Naive thymus-derived CD4-positive, alpha-beta T cell (primary cell): ENCODE measurements around the gene DCTD. TPM values are rescaled to one million over a fixed set of nuclear protein-coding genes. Genes with fewer than 3 reads are reported as not detected.
A peak's percentile ranks its signal among the peaks of the same experiment; 100 is the strongest.

Experiments used
- ATAC-seq: fragments of 150-1000 bp; cut with Tn5 transposase; 2 replicates; pipeline ENCODE4 v1.10.0; 2021; ENCODE audit warnings: mild to moderate bottlenecking, moderate library complexity
- CTCF ChIA-PET: fragments of 350-600 bp; sonication (Branson Sonifier 250); formaldehyde crosslinking; loops from one replicate; lab custom pipeline; 2021; ENCODE audit warnings: antibody characterized with exemption; lab: Charles Lee
- POLR2A ChIA-PET: fragments of 350-600 bp; sonication (Branson Sonifier 250); formaldehyde crosslinking; loops from one replicate; lab custom pipeline; 2021; ENCODE audit warnings: antibody characterized with exemption, inconsistent platforms; lab: Charles Lee
- DNase-seq, 9 donors: peaks; one replicate each; pipeline versions ENCODE4 v3.0.0 to v3.0.0-alpha.2; 2020 to 2022; ENCODE audit warnings: mixed read lengths in 1 of 9
- H3K27ac ChIP-seq: one replicate; pipeline ENCODE4 v1.7.0; 2013; ENCODE audit warnings: mild to moderate bottlenecking, low read depth, low read length, moderate library complexity
- H3K27me3 ChIP-seq, 2 donors: one replicate each; pipeline ENCODE4 v1.7.0; 2013; ENCODE audit warnings: low read length in 2 of 2, mild to moderate bottlenecking in 2 of 2, moderate library complexity in 2 of 2; ENCODE audit not compliant: control insufficient read depth in 2 of 2, insufficient read depth in 2 of 2
- H3K36me3 ChIP-seq, 3 experiments: 1 replicate in 2 of 3; 2 replicates in 1 of 3; pipeline ENCODE4 v1.7.0; 2013; ENCODE audit warnings: low read length in 3 of 3, mild to moderate bottlenecking in 3 of 3, moderate library complexity in 1 of 3; ENCODE audit not compliant: insufficient read depth in 3 of 3, control insufficient read depth in 2 of 3
- H3K4me1 ChIP-seq, 2 donors: one replicate each; pipeline ENCODE4 v1.7.0; 2013; ENCODE audit warnings: low read length in 2 of 2, mild to moderate bottlenecking in 2 of 2, moderate library complexity in 1 of 2; ENCODE audit not compliant: control insufficient read depth in 2 of 2, insufficient read depth in 2 of 2
- H3K4me3 ChIP-seq: 2 replicates; pipeline ENCODE4 v1.7.0; 2013; ENCODE audit warnings: mild to moderate bottlenecking, low read length
- H3K9me3 ChIP-seq, 3 experiments: 1 replicate in 2 of 3; 2 replicates in 1 of 3; pipeline ENCODE4 v1.7.0; 2013; ENCODE audit warnings: low read length in 3 of 3; ENCODE audit not compliant: control insufficient read depth in 2 of 3
- H3K27ac Mint-ChIP-seq, 9 donors: one replicate each; pipeline ENCODE4 v1.8.0; 2020 to 2022; ENCODE audit warnings: mixed read lengths in 9 of 9, mild to moderate bottlenecking in 8 of 9, moderate library complexity in 5 of 9, inconsistent platforms in 2 of 9
- H3K27me3 Mint-ChIP-seq, 5 donors: one replicate each; pipeline ENCODE4 v1.8.0; 2021 to 2022; ENCODE audit warnings: mixed read lengths in 5 of 5, mild to moderate bottlenecking in 1 of 5
- H3K36me3 Mint-ChIP-seq, 5 donors: one replicate each; pipeline ENCODE4 v1.8.0; 2020 to 2022; ENCODE audit warnings: mixed read lengths in 5 of 5, mild to moderate bottlenecking in 3 of 5, inconsistent platforms in 1 of 5
- H3K4me1 Mint-ChIP-seq, 7 donors: one replicate each; pipeline ENCODE4 v1.8.0; 2020 to 2022; ENCODE audit warnings: mixed read lengths in 7 of 7, mild to moderate bottlenecking in 3 of 7, inconsistent platforms in 1 of 7
- H3K4me3 Mint-ChIP-seq, 10 donors: one replicate each; pipeline ENCODE4 v1.8.0; 2020 to 2022; ENCODE audit warnings: mild to moderate bottlenecking in 10 of 10, mixed read lengths in 10 of 10, moderate library complexity in 6 of 10, inconsistent platforms in 2 of 10
- H3K9me3 Mint-ChIP-seq, 11 donors: one replicate each; pipeline ENCODE4 v1.8.0; 2020 to 2022; ENCODE audit warnings: mixed read lengths in 11 of 11, mild to moderate bottlenecking in 4 of 11, inconsistent platforms in 1 of 11, moderate library complexity in 1 of 11
- intact Hi-C, 2 donors: fragments of 100-400 bp; cut with micrococcal nuclease; formaldehyde crosslinking; loops; one replicate each; pipeline ENCODE4 v1.15.1; 2023
- polyA plus RNA-seq, 2 donors: library from polyadenylated mRNA; unstranded; fragments of 300-500 nt; fragmentation: Illumina TruSeq; gene quantifications; one replicate each; pipeline ENCODE4 v1.2.3, GENCODE V29; 2021
- total RNA-seq, 6 experiments: library from RNA in 5 of 6; stranded (reverse) in 5 of 6; gene quantifications; 1 replicate in 5 of 6; 2 replicates in 1 of 6; pipeline ENCODE4 v1.2.3 and lab custom pipeline; 2021 to 2026

Gene DCTD
- total and polyA plus RNA-seq, 7 experiments from 2014 or later: 61.4 to 84.7 (median 70.6) TPM

DNA sequence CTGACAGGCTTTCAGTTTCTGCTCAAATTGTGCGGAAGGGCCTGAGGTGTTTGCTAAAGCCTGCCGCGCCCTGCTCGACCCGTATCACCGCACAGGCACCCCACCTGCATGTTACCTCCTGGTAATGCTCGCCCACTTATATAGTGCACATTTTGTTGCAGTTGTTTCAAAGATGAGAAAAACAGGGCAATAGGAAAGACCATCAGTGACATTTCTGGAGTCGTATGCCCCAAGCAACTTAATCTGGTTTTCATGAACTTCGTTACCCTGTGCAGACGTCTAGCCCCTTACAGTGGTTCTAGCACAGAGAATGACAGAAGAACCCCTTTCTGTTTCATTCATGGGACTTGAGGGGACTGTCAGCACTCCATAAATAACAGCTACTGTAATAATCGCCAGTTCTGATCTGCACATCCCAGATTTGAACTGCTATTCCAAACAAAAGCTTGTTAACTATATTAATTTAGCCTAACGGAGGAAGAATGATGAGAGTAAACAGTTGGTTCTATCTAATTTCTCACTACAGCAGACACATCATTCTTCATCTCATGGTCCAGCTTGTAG, 940 bp upstream of the DCTD start:
- intact Hi-C loops: loop anchor here (1.0 to 5.0 kb wide), 9 partner anchors 109 to 1619 kb away; partner anchors contain the start of genes CDKN2AIP (in 1 of the 2), RWDD4 (in 1 of the 2) and TRAPPC11 (in 1 of the 2)
- peaks cover 15 to 51% (median 43%) of the 10 kb centered on the region in 7 donors for H3K4me1 Mint-ChIP-seq

DNA sequence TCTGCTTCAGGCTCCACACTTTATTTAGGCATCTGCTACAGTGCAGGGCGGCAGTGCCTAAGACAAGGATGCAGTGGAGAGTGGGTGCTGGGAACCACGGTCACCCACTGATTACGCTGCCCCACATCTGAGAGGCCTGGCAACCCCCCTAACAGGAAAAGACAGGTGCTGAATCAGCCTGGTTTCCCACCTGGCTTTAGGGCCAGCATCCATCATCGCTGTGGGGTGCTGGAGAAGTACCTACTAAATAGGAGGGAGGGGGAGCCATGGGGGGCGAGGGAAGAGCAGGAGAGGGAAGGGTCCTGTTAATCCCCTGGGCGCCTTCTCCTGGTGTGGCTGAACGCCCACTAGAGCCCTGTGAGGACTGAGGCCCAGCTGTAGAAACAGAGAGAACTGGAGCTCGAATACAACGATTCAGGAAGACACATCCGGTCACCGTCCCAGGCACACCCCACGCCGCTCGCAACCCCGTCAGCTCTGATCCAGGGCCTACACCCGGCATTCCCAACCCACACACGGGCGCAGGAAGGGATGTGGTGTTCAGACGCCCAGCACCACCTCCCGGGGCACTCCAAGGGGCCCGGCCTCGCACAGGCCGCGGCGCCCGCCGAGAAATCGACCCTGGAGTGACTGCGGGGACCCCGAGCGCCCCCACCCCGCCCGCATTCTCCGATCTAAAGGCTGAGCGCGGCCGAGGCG, 554 bp downstream of the DCTD start:
- ATAC-seq: peak; percentile 8
- CTCF ChIA-PET: interaction anchor here (0.6 to 3.1 kb wide), 2 partner anchors 9 to 680 kb away, joined by 3 to 12 read pairs; no protein-coding TSS in a partner anchor
- H3K9me3 ChIP-seq: no peaks in the 10 kb centered on the region
- peak overlapping the region; percentile 60 to 92 (median 88) for H3K4me3 Mint-ChIP-seq
- DNase-seq: peak in 1 of 9 donors; percentile 13
- H3K36me3 ChIP-seq: peaks cover 0 to 28% (median 0%) of the 10 kb centered on the region in 3 experiments
- H3K27me3 Mint-ChIP-seq: no peaks in the 10 kb centered on the region
- peaks cover 19 to 65% (median 56%) of the 10 kb centered on the region in 7 donors for H3K4me1 Mint-ChIP-seq
- H3K27ac ChIP-seq: peak overlapping the region; percentile 76
- POLR2A ChIA-PET: interaction anchor here (0.7 to 1.1 kb wide), 4 partner anchors 9 to 588 kb away, joined by 3 read pairs; no protein-coding TSS in a partner anchor
- intact Hi-C loops: loop anchor here (1.0 to 5.0 kb wide), 13 partner anchors 9 to 1621 kb away; partner anchors contain the start of genes RWDD4 (in 2 of the 2), TRAPPC11 (in 2 of the 2), CDKN2AIP (in 1 of the 2) and WWC2 (in 1 of the 2)
- peaks cover 20 to 26% of the 10 kb centered on the region in 2 donors for H3K4me1 ChIP-seq
- no peaks in the 10 kb centered on the region for H3K9me3 Mint-ChIP-seq
- peaks cover 12 to 23% (median 17%) of the 10 kb centered on the region in 5 donors for H3K36me3 Mint-ChIP-seq
- H3K27ac Mint-ChIP-seq: peak overlapping the region; percentile 84 to 95 (median 91)
- H3K27me3 ChIP-seq: no peaks in the 10 kb centered on the region
- H3K4me3 ChIP-seq: peak overlapping the region; percentile 63

More for the DNA sequence above, 940 bp upstream of the DCTD start:
- peaks cover 0 to 12% (median 0%) of the 10 kb centered on the region in 5 donors for H3K27me3 Mint-ChIP-seq
- DNase-seq: no peak
- Histone ChIP-seq H3K36me3 (peaks cover 0 to 17% (median 0%) of the 10 kb centered on the region in 3 experiments), H3K4me3 (peak overlapping the region; percentile 77), H3K9me3 (no peaks in the 10 kb centered on the region), H3K27me3 (no peaks in the 10 kb centered on the region), H3K27ac (peak overlapping the region; percentile 89), H3K4me1 (peaks cover 20 to 26% of the 10 kb centered on the region in 2 donors)
- ChIA-PET POLR2A (interaction anchor here (0.6 to 1.5 kb wide), 8 partner anchors 9 to 1281 kb away, joined by 3 to 12 read pairs (median 4); partner anchors contain the start of genes CDKN2AIP, ING2 and WWC2), CTCF (interaction anchor here (0.6 to 1.5 kb wide), 8 partner anchors 9 to 344 kb away, joined by 3 to 5 read pairs (median 4); no protein-coding TSS in a partner anchor)
- ATAC-seq: peak; percentile 0
- H3K36me3 Mint-ChIP-seq: peaks cover 2 to 10% (median 10%) of the 10 kb centered on the region in 5 donors
- H3K4me3 Mint-ChIP-seq: peak overlapping the region; percentile 72 to 95 (median 87)
- H3K9me3 Mint-ChIP-seq: no peaks in the 10 kb centered on the region
- H3K27ac Mint-ChIP-seq: peak overlapping the region; percentile 81 to 98 (median 91)

DNA sequence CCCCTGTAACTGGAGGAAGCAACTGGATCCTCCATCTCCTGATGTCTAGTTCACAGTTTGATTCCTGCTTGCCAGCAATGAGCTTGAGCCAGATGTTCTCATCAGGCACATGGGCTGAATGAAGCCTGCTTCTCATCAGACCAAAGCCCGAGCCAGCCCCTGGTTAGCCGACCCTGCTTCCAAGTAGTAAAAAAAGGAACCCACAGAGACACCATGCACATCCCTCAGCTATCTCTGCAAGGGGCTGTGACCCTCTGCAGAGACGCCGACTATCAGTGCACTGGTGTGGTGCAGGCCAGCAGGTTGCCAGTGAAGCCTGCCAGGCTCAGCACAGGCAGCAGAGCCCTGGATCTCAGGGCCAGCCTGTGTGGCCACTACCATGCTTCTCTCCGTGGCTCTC, 2.8 kb downstream of the DCTD start:
- ChIA-PET CTCF (interaction anchor here (1.9 to 3.1 kb wide), 2 partner anchors 9 to 11 kb away, joined by 4 to 12 read pairs; no protein-coding TSS in a partner anchor), POLR2A (no interaction called here)
- H3K4me1 Mint-ChIP-seq: peaks cover 19 to 71% (median 62%) of the 10 kb centered on the region in 7 donors
- H3K27me3 Mint-ChIP-seq: no peaks in the 10 kb centered on the region
- H3K9me3 Mint-ChIP-seq: no peaks in the 10 kb centered on the region
- peak overlapping the region in 1 of 10 donors; percentile 54 for H3K4me3 Mint-ChIP-seq
- Histone ChIP-seq H3K4me3 (no peak overlapping the region), H3K4me1 (peaks cover 15 to 23% of the 10 kb centered on the region in 2 donors), H3K36me3 (peaks cover 0 to 45% (median 0%) of the 10 kb centered on the region in 3 experiments), H3K27me3 (no peaks in the 10 kb centered on the region), H3K9me3 (no peaks in the 10 kb centered on the region), H3K27ac (no peak overlapping the region)
- peaks cover 17 to 40% (median 27%) of the 10 kb centered on the region in 5 donors for H3K36me3 Mint-ChIP-seq
- ATAC-seq (no peak), DNase-seq (no peak)
- peak overlapping the region in 3 of 9 donors; percentile 38 to 72 (median 42) for H3K27ac Mint-ChIP-seq
- intact Hi-C loops: no loop called here

DNA sequence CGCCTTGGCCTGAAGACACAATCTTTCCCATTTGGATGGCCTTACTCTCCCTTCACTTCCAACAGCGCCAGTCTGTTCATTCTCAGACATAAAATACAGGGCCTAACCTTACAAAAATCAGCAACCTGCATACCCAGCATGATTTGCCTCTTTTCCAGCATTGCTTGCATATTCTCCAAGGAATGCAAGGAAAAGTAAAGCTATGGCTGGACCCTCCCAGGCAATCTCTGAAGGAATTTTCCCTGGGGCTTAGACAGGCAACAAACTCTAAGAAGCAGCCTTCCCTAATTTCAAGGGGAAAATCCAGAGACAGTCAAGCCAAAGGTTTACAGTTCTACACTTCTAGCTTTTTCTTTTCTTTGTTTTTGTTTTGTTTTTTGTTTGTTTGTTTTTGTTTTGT, 3.6 kb downstream of the DCTD start:
- intact Hi-C loops: no loop called here
- CTCF ChIA-PET: no interaction called here
- peaks cover 0 to 47% (median 0%) of the 10 kb centered on the region in 3 experiments for H3K36me3 ChIP-seq

DNA sequence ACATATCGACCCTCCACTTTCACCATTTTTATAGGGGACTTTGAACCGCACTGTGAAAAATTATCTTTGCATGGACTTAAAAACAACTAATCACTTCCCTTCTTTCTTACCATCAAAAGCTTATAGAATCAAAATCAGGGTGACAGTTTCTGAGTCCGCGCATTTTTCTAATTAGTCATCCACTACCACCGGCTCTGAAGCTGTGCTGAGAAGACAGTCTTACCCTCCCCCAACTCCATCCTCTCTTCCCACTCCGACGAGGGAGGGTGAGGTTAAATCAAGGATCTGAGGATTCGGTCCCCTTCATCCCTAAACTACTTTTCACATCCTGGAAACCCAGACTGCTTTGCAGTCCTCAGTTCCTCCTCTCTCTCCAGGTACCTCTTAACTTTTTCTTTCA, 4.2 kb downstream of the DCTD start:
- Histone ChIP-seq H3K4me1 (peaks cover 2 to 10% of the 10 kb centered on the region in 2 donors), H3K27ac (no peak overlapping the region), H3K9me3 (no peaks in the 10 kb centered on the region), H3K27me3 (no peaks in the 10 kb centered on the region), H3K4me3 (no peak overlapping the region), H3K36me3 (peaks cover 0 to 47% (median 0%) of the 10 kb centered on the region in 3 experiments)
- no peaks in the 10 kb centered on the region for H3K27me3 Mint-ChIP-seq
- peaks cover 17 to 42% (median 26%) of the 10 kb centered on the region in 5 donors for H3K36me3 Mint-ChIP-seq
- DNase-seq: no peak
- H3K4me3 Mint-ChIP-seq: peak overlapping the region in 2 of 10 donors; percentile 18 to 48
- H3K27ac Mint-ChIP-seq: peak overlapping the region in 1 of 9 donors; percentile 36
- H3K9me3 Mint-ChIP-seq: no peaks in the 10 kb centered on the region
- peaks cover 17 to 61% (median 49%) of the 10 kb centered on the region in 7 donors for H3K4me1 Mint-ChIP-seq
- intact Hi-C loops: no loop called here
- ChIA-PET POLR2A (no interaction called here), CTCF (interaction anchor here (1.1 kb wide), 1 partner anchor 13 kb away, joined by 3 read pairs; no protein-coding TSS in a partner anchor)
- ATAC-seq: no peak

More for the DNA sequence above, 3.6 kb downstream of the DCTD start:
- peak overlapping the region in 3 of 10 donors; percentile 3 to 54 (median 48) for H3K4me3 Mint-ChIP-seq
- H3K4me1 Mint-ChIP-seq: peaks cover 17 to 67% (median 55%) of the 10 kb centered on the region in 7 donors
- DNase-seq (no peak), ATAC-seq (no peak)
- H3K27ac ChIP-seq: no peak overlapping the region
- POLR2A ChIA-PET: no interaction called here
- H3K4me1 ChIP-seq: peaks cover 8 to 16% of the 10 kb centered on the region in 2 donors
- peak overlapping the region in 3 of 9 donors; percentile 33 to 60 (median 38) for H3K27ac Mint-ChIP-seq
- H3K36me3 Mint-ChIP-seq: peaks cover 17 to 42% (median 26%) of the 10 kb centered on the region in 5 donors
- H3K9me3 ChIP-seq: no peaks in the 10 kb centered on the region
- no peaks in the 10 kb centered on the region for H3K27me3 ChIP-seq
- H3K27me3 Mint-ChIP-seq: no peaks in the 10 kb centered on the region
- no peak overlapping the region for H3K4me3 ChIP-seq
- H3K9me3 Mint-ChIP-seq: no peaks in the 10 kb centered on the region

DNA sequence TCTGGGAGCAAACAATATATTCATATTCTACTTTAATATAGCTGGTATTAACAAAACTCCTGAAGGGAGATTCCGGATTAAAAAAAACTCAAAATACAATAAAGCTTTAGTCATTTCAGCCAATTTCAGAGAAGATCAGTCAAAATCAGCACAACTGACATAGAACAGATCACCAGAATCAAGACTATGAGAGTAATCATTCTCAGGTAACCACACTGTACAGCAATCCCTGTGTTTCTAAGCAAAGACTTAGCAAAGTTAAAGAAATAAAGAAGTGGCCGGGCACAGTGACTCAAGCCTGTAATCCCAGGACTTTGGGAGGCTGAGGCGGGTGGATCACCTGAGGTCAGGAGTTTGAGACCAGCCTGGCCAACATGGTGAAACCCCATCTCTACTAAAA, 9.1 kb downstream of the DCTD start:
- no peaks in the 10 kb centered on the region for H3K27me3 ChIP-seq
- H3K9me3 ChIP-seq: no peaks in the 10 kb centered on the region
- no peak overlapping the region for H3K27ac ChIP-seq
- Mint-ChIP-seq H3K36me3 (peaks cover 20 to 65% (median 43%) of the 10 kb centered on the region in 5 donors), H3K27ac (no peak overlapping the region), H3K27me3 (no peaks in the 10 kb centered on the region), H3K4me1 (peaks cover 6 to 40% (median 33%) of the 10 kb centered on the region in 7 donors), H3K9me3 (no peaks in the 10 kb centered on the region), H3K4me3 (no peak overlapping the region)
- DNase-seq (no peak), ATAC-seq (no peak)
- ChIA-PET CTCF (interaction anchor here (0.6 to 0.7 kb wide), 4 partner anchors 10 to 1311 kb away, joined by 3 to 6 read pairs (median 4); no protein-coding TSS in a partner anchor), POLR2A (interaction anchor here (0.6 to 1.7 kb wide), 2 partner anchors 10 to 14 kb away, joined by 3 to 12 read pairs; no protein-coding TSS in a partner anchor)
- peaks cover 0 to 65% (median 9%) of the 10 kb centered on the region in 3 experiments for H3K36me3 ChIP-seq
- intact Hi-C loops: no loop called here
- H3K4me3 ChIP-seq: no peak overlapping the region
- no peaks in the 10 kb centered on the region for H3K4me1 ChIP-seq
